SK-N-SH (cell line): Measurements from ENCODE around the gene PFN2. TPM values are rescaled to one million over a fixed set of nuclear protein-coding genes. Genes with fewer than 3 reads are reported as not detected.

Experiments used
- CTCF ChIA-PET: fragments of 300-600, 350-600 bp; formaldehyde crosslinking; extraction: SDS; loops from one replicate; lab custom pipeline; 2021; lab: Yijun Ruan, JAX
- POLR2A ChIA-PET: fragments of 350-600 bp; sonication (Branson Sonifier 250); formaldehyde crosslinking; extraction: SDS; loops from one replicate; lab custom pipeline; 2020; ENCODE audit warnings: antibody characterized with exemption, inconsistent platforms; lab: Yijun Ruan, JAX
- DNase-seq: peaks from one replicate; pipeline ENCODE4 v3.0.0; 2012
- H2AFZ ChIP-seq: fragments of 200-600 bp; sonication (generic); 2 replicates; pipeline ENCODE4 v1.8.1; 2016; ENCODE audit warnings: antibody characterized with exemption, mild to moderate bottlenecking, low read depth
- H3F3A ChIP-seq: fragments of 200-600 bp; sonication (generic); replicated peaks from 2 replicates; pipeline ENCODE3; 2016; ENCODE audit warnings: antibody characterized with exemption, mild to moderate bottlenecking; ENCODE audit not compliant: insufficient read depth
- H3K27ac ChIP-seq, 2 experiments: fragments of 200-500 bp in 1 of 2; fragments of 200-600 bp in 1 of 2; sonication (Bioruptor generic) in 1 of 2; sonication (generic), shearing (Covaris generic) in 1 of 2; 2 replicates each; pipeline versions ENCODE4 v1.5.1 to v1.6.1; 2014 to 2016; ENCODE audit warnings: low read depth in 2 of 2, inconsistent platforms in 1 of 2, low read length in 1 of 2, mild to moderate bottlenecking in 1 of 2, mixed read lengths in 1 of 2
- H3K27me3 ChIP-seq: fragments of 200-600 bp; sonication (generic), shearing (Covaris generic); 2 replicates; pipeline ENCODE4 v1.6.1; 2016; ENCODE audit warnings: mixed run types; ENCODE audit not compliant: insufficient read depth
- H3K36me3 ChIP-seq, 2 experiments: fragments of 200-500 bp in 1 of 2; fragments of 200-600 bp in 1 of 2; sonication (Bioruptor generic) in 1 of 2; sonication (generic) in 1 of 2; replicated peaks in 1 of 2; 2 replicates each; pipeline versions ENCODE3 to v1.5.1; 2014 to 2016; ENCODE audit warnings: low read length in 1 of 2, mild to moderate bottlenecking in 1 of 2; ENCODE audit not compliant: insufficient read depth in 2 of 2, control insufficient read depth in 1 of 2
- H3K4me1 ChIP-seq, 2 experiments: fragments of 200-500 bp in 1 of 2; fragments of 200-600 bp in 1 of 2; sonication (Bioruptor generic) in 1 of 2; sonication (generic), shearing (Covaris generic) in 1 of 2; 2 replicates each; pipeline versions ENCODE4 v1.5.1 to v1.6.1; 2014 to 2016; ENCODE audit warnings: low read depth in 1 of 2, low read length in 1 of 2, mixed run types in 1 of 2; ENCODE audit not compliant: insufficient read depth in 2 of 2, control insufficient read depth in 1 of 2
- H3K4me2 ChIP-seq: fragments of 200-600 bp; sonication (generic), shearing (Covaris generic); 2 replicates; pipeline ENCODE4 v1.6.1; 2017; ENCODE audit warnings: mixed run types
- H3K4me3 ChIP-seq, 2 experiments: fragments of 200-500 bp in 1 of 2; fragments of 200-600 bp in 1 of 2; sonication (Bioruptor generic) in 1 of 2; sonication (generic), shearing (Covaris generic) in 1 of 2; 2 replicates each; pipeline versions ENCODE4 v1.5.1 to v1.8.1; 2014 to 2016; ENCODE audit warnings: low read depth in 2 of 2, inconsistent platforms in 1 of 2, low read length in 1 of 2, mild to moderate bottlenecking in 1 of 2, mixed read lengths in 1 of 2, moderate library complexity in 1 of 2
- H3K79me2 ChIP-seq: fragments of 200-600 bp; sonication (generic); 2 replicates; pipeline ENCODE4 v1.8.1; 2017; ENCODE audit warnings: mild to moderate bottlenecking; ENCODE audit not compliant: insufficient read depth
- H3K9ac ChIP-seq: fragments of 200-600 bp; sonication (generic); 2 replicates; pipeline ENCODE4 v1.6.1; 2017; ENCODE audit warnings: mixed run types
- H3K9me2 ChIP-seq: fragments of 200-600 bp; sonication (generic); 2 replicates; pipeline ENCODE4 v1.6.1; 2017; ENCODE audit warnings: mixed run types
- H3K9me3 ChIP-seq: fragments of 200-600 bp; sonication (generic); 2 replicates; pipeline ENCODE4 v1.6.1; 2017; ENCODE audit warnings: mixed run types, mild to moderate bottlenecking, moderate library complexity
- H4K20me1 ChIP-seq: fragments of 200-600 bp; sonication (generic); 2 replicates; pipeline ENCODE4 v1.6.1; 2017; ENCODE audit warnings: mild to moderate bottlenecking, mixed run types; ENCODE audit not compliant: insufficient read depth
- EZH2phosphoT487 ChIP-seq: fragments of 200-600 bp; sonication (generic); IDR thresholded peaks from 2 replicates; pipeline ENCODE4 v1.6.1; 2017; ENCODE audit warnings: low read depth, mixed run types, mild to moderate bottlenecking, antibody characterized with exemption, moderate library complexity, borderline replicate concordance
- FOSL2 ChIP-seq: IDR thresholded peaks from 2 replicates; pipeline ENCODE4 v1.4.0; 2012; ENCODE audit warnings: low read depth, mild to moderate bottlenecking, moderate library complexity, borderline replicate concordance
- FOXJ3 ChIP-seq: sonication (generic); formaldehyde crosslinking; IDR thresholded peaks from 2 replicates; pipeline ENCODE4 v1.5.1; 2020; ENCODE audit warnings: mild to moderate bottlenecking, missing genetic modification reagents
- FOXM1 ChIP-seq: IDR thresholded peaks from 2 replicates; pipeline ENCODE4 v1.4.0; 2012; ENCODE audit warnings: low read depth, mild to moderate bottlenecking
- GABPA ChIP-seq: IDR thresholded peaks from 2 replicates; pipeline ENCODE4 v1.4.0; 2012; ENCODE audit warnings: low read depth, mild to moderate bottlenecking
- GATA2 ChIP-seq: sonication (generic); formaldehyde crosslinking; IDR thresholded peaks from 2 replicates; pipeline ENCODE4 v1.5.0; 2020; ENCODE audit warnings: mild to moderate bottlenecking, missing genetic modification reagents
- MEF2A ChIP-seq: IDR thresholded peaks from 2 replicates; pipeline ENCODE4 v1.4.0; 2012; ENCODE audit warnings: low read depth, borderline replicate concordance
- SIN3A ChIP-seq: IDR thresholded peaks from 2 replicates; pipeline ENCODE4 v1.6.1; 2012; ENCODE audit warnings: low read depth, mild to moderate bottlenecking, low read length, moderate library complexity, borderline replicate concordance
- TAF1 ChIP-seq: IDR thresholded peaks from 2 replicates; pipeline ENCODE4 v1.6.1; 2012; ENCODE audit warnings: low read depth, mild to moderate bottlenecking, low read length, moderate library complexity, borderline replicate concordance
- WGBS: methylation state at CpG from one replicate; pipeline ENCODE4 v1.1.6; 2017; ENCODE audit warnings: low lambda C conversion rate; 5-methylcytosine and 5-hydroxymethylcytosine counted together
- polyA plus RNA-seq, 3 experiments: library from polyadenylated mRNA; depleted of rRNA; stranded (reverse); fragments of >200 nt; gene quantifications; 2 replicates each; pipeline ENCODE4 v1.2.3, GENCODE V29; 2012
- TF ChIP-seq, protein P1 (sequence below): fragments of 150-350 bp; IDR thresholded peaks from 2 replicates; pipeline ENCODE4 v1.6.1; 2016; ENCODE audit warnings: mild to moderate bottlenecking, low read depth, low read length
- TF ChIP-seq, protein P2 (sequence below): IDR thresholded peaks from 2 replicates; pipeline ENCODE4 v1.4.0; 2012; ENCODE audit warnings: low read depth, borderline replicate concordance
- TF ChIP-seq, protein P3 (sequence below): fragments of 150-350 bp; IDR thresholded peaks from 2 replicates; pipeline ENCODE4 v1.6.1; 2017; ENCODE audit warnings: antibody characterized with exemption, low read length, low read depth, borderline replicate concordance

Gene PFN2
- polyA plus RNA-seq, 1 of the 3 experiments (the other 2 are of a cell fraction): 594 TPM

GRCh38 chr3:149999421-149999820 lies 28.7 kb upstream of the PFN2 start:
- WGBS: 77% methylated on average over 4 of the region's 4 CpGs
- H3K9me3 ChIP-seq: peaks cover 11% of the 10 kb centered on the region
- POLR2A ChIA-PET: no interaction called here

DNA sequence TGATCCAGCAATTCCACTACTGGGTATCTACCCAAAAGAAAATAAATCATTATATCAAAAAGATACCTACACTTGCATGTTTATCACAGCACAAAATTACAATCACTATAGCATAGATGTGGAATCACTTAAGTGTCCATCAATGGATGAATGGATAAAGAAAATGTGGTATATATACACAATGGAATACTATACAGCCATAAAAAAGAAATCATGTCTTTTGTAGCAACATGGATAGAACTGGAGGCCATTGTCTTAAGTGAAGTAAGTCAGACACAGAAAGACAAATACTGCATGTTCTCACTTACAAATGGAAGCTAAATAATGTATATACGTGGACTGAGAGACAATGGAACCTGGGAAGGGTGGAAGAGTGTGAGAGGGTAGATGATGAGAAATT lies 28.3 kb upstream of the PFN2 start:
- Histone ChIP-seq H2AFZ (no peak overlapping the region), H3K9ac (no peak overlapping the region), H3F3A (peaks cover 7% of the 10 kb centered on the region), H4K20me1 (no peaks in the 10 kb centered on the region), H3K27ac (no peak overlapping the region), H3K4me2 (no peak overlapping the region), H3K27me3 (no peaks in the 10 kb centered on the region), H3K9me2 (no peaks in the 10 kb centered on the region), H3K36me3 (no peaks in the 10 kb centered on the region), H3K9me3 (peaks cover 14% of the 10 kb centered on the region), H3K4me1 (no peaks in the 10 kb centered on the region), H3K4me3 (no peak overlapping the region), H3K79me2 (no peaks in the 10 kb centered on the region)
- DNase-seq: no peak
- 79% methylated on average over 1 of the region's 1 CpG for WGBS
- TF ChIP-seq TAF1: no peak
- TF ChIP-seq MEF2A: no peak
- TF ChIP-seq FOSL2: no peak
- no peak for TF ChIP-seq SIN3A
- TF ChIP-seq, protein P1, sequence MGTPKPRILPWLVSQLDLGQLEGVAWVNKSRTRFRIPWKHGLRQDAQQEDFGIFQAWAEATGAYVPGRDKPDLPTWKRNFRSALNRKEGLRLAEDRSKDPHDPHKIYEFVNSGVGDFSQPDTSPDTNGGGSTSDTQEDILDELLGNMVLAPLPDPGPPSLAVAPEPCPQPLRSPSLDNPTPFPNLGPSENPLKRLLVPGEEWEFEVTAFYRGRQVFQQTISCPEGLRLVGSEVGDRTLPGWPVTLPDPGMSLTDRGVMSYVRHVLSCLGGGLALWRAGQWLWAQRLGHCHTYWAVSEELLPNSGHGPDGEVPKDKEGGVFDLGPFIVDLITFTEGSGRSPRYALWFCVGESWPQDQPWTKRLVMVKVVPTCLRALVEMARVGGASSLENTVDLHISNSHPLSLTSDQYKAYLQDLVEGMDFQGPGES: no peak
- POLR2A ChIA-PET: no interaction called here
- CTCF ChIA-PET: no interaction called here

More at GRCh38 chr3:149999421-149999820, 28.7 kb upstream of the PFN2 start:
- H3K79me2 ChIP-seq: no peaks in the 10 kb centered on the region
- H3K4me1 ChIP-seq: no peaks in the 10 kb centered on the region
- no peaks in the 10 kb centered on the region for H4K20me1 ChIP-seq
- H3K9ac ChIP-seq: no peak overlapping the region
- DNase-seq: no peak
- CTCF ChIA-PET: no interaction called here
- H3K4me2 ChIP-seq: no peak overlapping the region
- H2AFZ ChIP-seq: no peak overlapping the region
- no peaks in the 10 kb centered on the region for H3K36me3 ChIP-seq
- TF ChIP-seq FOSL2 (no peak), GABPA (no peak)
- TF ChIP-seq, protein P2, sequence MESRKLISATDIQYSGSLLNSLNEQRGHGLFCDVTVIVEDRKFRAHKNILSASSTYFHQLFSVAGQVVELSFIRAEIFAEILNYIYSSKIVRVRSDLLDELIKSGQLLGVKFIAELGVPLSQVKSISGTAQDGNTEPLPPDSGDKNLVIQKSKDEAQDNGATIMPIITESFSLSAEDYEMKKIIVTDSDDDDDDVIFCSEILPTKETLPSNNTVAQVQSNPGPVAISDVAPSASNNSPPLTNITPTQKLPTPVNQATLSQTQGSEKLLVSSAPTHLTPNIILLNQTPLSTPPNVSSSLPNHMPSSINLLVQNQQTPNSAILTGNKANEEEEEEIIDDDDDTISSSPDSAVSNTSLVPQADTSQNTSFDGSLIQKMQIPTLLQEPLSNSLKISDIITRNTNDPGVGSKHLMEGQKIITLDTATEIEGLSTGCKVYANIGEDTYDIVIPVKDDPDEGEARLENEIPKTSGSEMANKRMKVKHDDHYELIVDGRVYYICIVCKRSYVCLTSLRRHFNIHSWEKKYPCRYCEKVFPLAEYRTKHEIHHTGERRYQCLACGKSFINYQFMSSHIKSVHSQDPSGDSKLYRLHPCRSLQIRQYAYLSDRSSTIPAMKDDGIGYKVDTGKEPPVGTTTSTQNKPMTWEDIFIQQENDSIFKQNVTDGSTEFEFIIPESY: no peak
- H3K4me3 ChIP-seq: no peak overlapping the region
- H3F3A ChIP-seq: peaks cover 7% of the 10 kb centered on the region
- no peaks in the 10 kb centered on the region for H3K27me3 ChIP-seq
- H3K9me2 ChIP-seq: no peaks in the 10 kb centered on the region
- H3K27ac ChIP-seq: no peak overlapping the region

DNA sequence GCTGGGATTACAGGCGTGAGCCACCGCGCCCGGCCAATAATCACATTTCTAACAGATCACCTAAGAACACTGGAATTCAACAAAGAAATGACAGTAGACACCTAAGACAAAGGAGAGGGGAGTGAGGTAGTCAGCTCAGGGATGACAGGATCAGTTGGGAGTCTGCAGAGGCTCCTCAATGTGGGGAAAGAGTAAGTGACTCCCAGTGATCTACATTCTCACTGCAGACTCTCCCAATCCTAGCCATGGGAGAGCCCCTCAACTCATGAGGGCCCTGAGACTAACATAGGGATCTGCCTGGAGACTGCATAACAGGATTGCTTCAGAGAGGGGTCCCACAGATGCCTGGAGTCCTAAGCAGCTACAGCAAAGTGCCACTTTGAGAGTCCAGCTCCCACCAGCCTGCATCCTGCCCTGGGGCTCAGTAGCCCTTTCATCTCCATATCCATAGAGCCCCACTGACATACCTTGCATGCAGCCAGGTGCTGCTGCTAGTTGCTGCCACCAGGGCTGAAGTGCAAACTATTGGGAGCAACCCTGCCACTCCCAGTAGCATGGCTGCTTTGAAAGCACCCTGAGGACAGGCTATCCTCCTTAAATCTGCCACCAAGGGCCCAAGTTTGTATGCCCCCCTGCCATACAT lies 21.8 kb upstream of the PFN2 start:
- no peak overlapping the region for H3K27ac ChIP-seq
- H3K9ac ChIP-seq: no peak overlapping the region
- H3K27me3 ChIP-seq: no peaks in the 10 kb centered on the region
- no peaks in the 10 kb centered on the region for H3K79me2 ChIP-seq
- CTCF ChIA-PET: no interaction called here
- H3F3A ChIP-seq: peaks cover 8% of the 10 kb centered on the region
- POLR2A ChIA-PET: no interaction called here
- peaks cover 17% of the 10 kb centered on the region for H3K9me3 ChIP-seq
- H3K9me2 ChIP-seq: no peaks in the 10 kb centered on the region
- DNase-seq: no peak
- no peak overlapping the region for H3K4me2 ChIP-seq
- no peaks in the 10 kb centered on the region for H4K20me1 ChIP-seq
- WGBS: 91% methylated on average over 4 of the region's 4 CpGs
- no peak overlapping the region for H2AFZ ChIP-seq
- H3K4me3 ChIP-seq: no peak overlapping the region
- H3K4me1 ChIP-seq: no peaks in the 10 kb centered on the region
- TF ChIP-seq FOXJ3 (CRISPR knock-in tag) (no peak), FOSL2 (no peak), FOXM1 (no peak), SIN3A (no peak), GATA2 (CRISPR knock-in tag) (no peak), EZH2phosphoT487 (no peak)
- TF ChIP-seq, protein P3, sequence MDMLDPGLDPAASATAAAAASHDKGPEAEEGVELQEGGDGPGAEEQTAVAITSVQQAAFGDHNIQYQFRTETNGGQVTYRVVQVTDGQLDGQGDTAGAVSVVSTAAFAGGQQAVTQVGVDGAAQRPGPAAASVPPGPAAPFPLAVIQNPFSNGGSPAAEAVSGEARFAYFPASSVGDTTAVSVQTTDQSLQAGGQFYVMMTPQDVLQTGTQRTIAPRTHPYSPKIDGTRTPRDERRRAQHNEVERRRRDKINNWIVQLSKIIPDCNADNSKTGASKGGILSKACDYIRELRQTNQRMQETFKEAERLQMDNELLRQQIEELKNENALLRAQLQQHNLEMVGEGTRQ: no peak
- no peaks in the 10 kb centered on the region for H3K36me3 ChIP-seq
